SU-DHL-6 (cell line): ENCODE results near the gene RTL5.

Experiments
- CTCF ChIP-seq: fragments of 200-600 bp; sonication (generic); IDR thresholded peaks from one replicate; pipeline ENCODE4 v1.5.1; 2017; ENCODE audit warnings: antibody characterized with exemption, mild to moderate bottlenecking, low read length, moderate library complexity; ENCODE audit not compliant: insufficient read depth, poor library complexity, severe bottlenecking
- EZH2phosphoT487 ChIP-seq: fragments of 200-600 bp; sonication (generic), shearing (Covaris generic); conservative IDR thresholded peaks from 2 replicates; pipeline ENCODE4 v1.6.1; 2018; ENCODE audit warnings: mild to moderate bottlenecking, antibody characterized with exemption, low read length, moderate library complexity, mixed read lengths

- no peak for TF ChIP-seq CTCF
- no peak for TF ChIP-seq EZH2phosphoT487
Observed at GRCh38 chrX:72131317-72132294, at the start of gene RTL5.
